Activated naive CD8-positive, alpha-beta T cell treated with anti-CD3 and anti-CD28 coated beads, Interleukin-2, amount 50 U/mL, for 24 hours (primary cell): ENCODE data around the gene LOXL1.
"Not testable (repeated sequence)": the region's sequence is repeated elsewhere in the genome, so short reads cannot be mapped to it uniquely, and the experiment has no call there.

Source experiments
- ATAC-seq: fragments of 150-1000 bp; cut with Tn5 transposase; one replicate; pipeline ENCODE4 v1.10.0; 2021
- DNase-seq: peaks from one replicate; pipeline ENCODE4 v3.0.0; 2021
- H3K27ac Mint-ChIP-seq: one replicate; pipeline ENCODE4 v1.8.0; 2021; ENCODE audit warnings: mild to moderate bottlenecking, mixed read lengths
- H3K27me3 Mint-ChIP-seq: one replicate; pipeline ENCODE4 v1.8.0; 2021; ENCODE audit warnings: mixed read lengths
- H3K36me3 Mint-ChIP-seq: one replicate; pipeline ENCODE4 v1.8.0; 2021; ENCODE audit warnings: low read depth, mixed read lengths
- H3K4me1 Mint-ChIP-seq: one replicate; pipeline ENCODE4 v1.8.0; 2021; ENCODE audit warnings: mixed read lengths
- H3K4me3 Mint-ChIP-seq: one replicate; pipeline ENCODE4 v1.8.0; 2021; ENCODE audit warnings: mild to moderate bottlenecking, moderate library complexity, mixed read lengths
- H3K9me3 Mint-ChIP-seq: one replicate; pipeline ENCODE4 v1.8.0; 2021; ENCODE audit warnings: mixed read lengths

LOXL1 gene

GRCh38 chr15:73936181-73936580 lies 9.9 kb downstream of the LOXL1 start:
- no peak for ATAC-seq
- Mint-ChIP-seq H3K36me3 (no peaks in the 10 kb centered on the region), H3K9me3 (no peaks in the 10 kb centered on the region), H3K27me3 (no peaks in the 10 kb centered on the region), H3K4me3 (no peak overlapping the region), H3K27ac (no peak overlapping the region), H3K4me1 (no peaks in the 10 kb centered on the region)
- DNase-seq: no peak

GRCh38 chr15:73936588-73937290 lies 10.5 kb downstream of the LOXL1 start:
- no peaks in the 10 kb centered on the region for H3K27me3 Mint-ChIP-seq
- no peaks in the 10 kb centered on the region for H3K9me3 Mint-ChIP-seq
- no peak overlapping the region for H3K4me3 Mint-ChIP-seq
- ATAC-seq: no peak
- no peaks in the 10 kb centered on the region for H3K36me3 Mint-ChIP-seq
- H3K4me1 Mint-ChIP-seq: peaks cover 4% of the 10 kb centered on the region
- no peak overlapping the region for H3K27ac Mint-ChIP-seq
- DNase-seq: no peak

- no peak for DNase-seq
- no peak for ATAC-seq
- no peaks in the 10 kb centered on the region for H3K36me3 Mint-ChIP-seq
- no peak overlapping the region for H3K27ac Mint-ChIP-seq
- no peak overlapping the region for H3K4me3 Mint-ChIP-seq
- H3K4me1 Mint-ChIP-seq: peaks cover 8% of the 10 kb centered on the region
- H3K9me3 Mint-ChIP-seq: no peaks in the 10 kb centered on the region
- no peaks in the 10 kb centered on the region for H3K27me3 Mint-ChIP-seq
Measured at GRCh38 chr15:73937296-73937695, 11.0 kb downstream of the LOXL1 start.

GRCh38 chr15:73937726-73938125 lies 11.5 kb downstream of the LOXL1 start:
- H3K4me3 Mint-ChIP-seq: no peak overlapping the region
- H3K27me3 Mint-ChIP-seq: no peaks in the 10 kb centered on the region
- H3K27ac Mint-ChIP-seq: no peak overlapping the region
- H3K36me3 Mint-ChIP-seq: no peaks in the 10 kb centered on the region
- ATAC-seq (no peak), DNase-seq (no peak)
- no peaks in the 10 kb centered on the region for H3K9me3 Mint-ChIP-seq
- peaks cover 12% of the 10 kb centered on the region for H3K4me1 Mint-ChIP-seq

- peaks cover 12% of the 10 kb centered on the region for H3K4me1 Mint-ChIP-seq
- not testable (repeated sequence) for H3K36me3 Mint-ChIP-seq, H3K27me3 Mint-ChIP-seq, ATAC-seq, DNase-seq, H3K9me3 Mint-ChIP-seq, H3K27ac Mint-ChIP-seq, H3K4me3 Mint-ChIP-seq
Measured at GRCh38 chr15:73938516-73938915, 12.3 kb downstream of the LOXL1 start.

GRCh38 chr15:73939138-73939537 lies 12.9 kb downstream of the LOXL1 start:
- Mint-ChIP-seq H3K36me3 (no peaks in the 10 kb centered on the region), H3K27ac (no peak overlapping the region), H3K4me3 (no peak overlapping the region), H3K4me1 (peaks cover 12% of the 10 kb centered on the region), H3K9me3 (no peaks in the 10 kb centered on the region), H3K27me3 (no peaks in the 10 kb centered on the region)
- DNase-seq (no peak), ATAC-seq (no peak)

GRCh38 chr15:73940061-73940981 lies 14.1 kb downstream of the LOXL1 start:
- H3K27me3 Mint-ChIP-seq: no peaks in the 10 kb centered on the region
- DNase-seq: no peak
- H3K4me1 Mint-ChIP-seq: peaks cover 12% of the 10 kb centered on the region
- ATAC-seq: no peak
- H3K36me3 Mint-ChIP-seq: no peaks in the 10 kb centered on the region
- no peak overlapping the region for H3K4me3 Mint-ChIP-seq
- no peak overlapping the region for H3K27ac Mint-ChIP-seq
- no peaks in the 10 kb centered on the region for H3K9me3 Mint-ChIP-seq

- no peaks in the 10 kb centered on the region for H3K36me3 Mint-ChIP-seq
- H3K4me3 Mint-ChIP-seq: no peak overlapping the region
- ATAC-seq (no peak), DNase-seq (no peak)
- H3K27me3 Mint-ChIP-seq: no peaks in the 10 kb centered on the region
- no peak overlapping the region for H3K27ac Mint-ChIP-seq
- peaks cover 12% of the 10 kb centered on the region for H3K4me1 Mint-ChIP-seq
- H3K9me3 Mint-ChIP-seq: no peaks in the 10 kb centered on the region
Measured at GRCh38 chr15:73941044-73941443, 14.8 kb downstream of the LOXL1 start.

GRCh38 chr15:73941449-73941848 lies 15.2 kb downstream of the LOXL1 start:
- H3K9me3 Mint-ChIP-seq: no peaks in the 10 kb centered on the region
- H3K27me3 Mint-ChIP-seq: no peaks in the 10 kb centered on the region
- peaks cover 12% of the 10 kb centered on the region for H3K4me1 Mint-ChIP-seq
- no peak overlapping the region for H3K4me3 Mint-ChIP-seq
- H3K27ac Mint-ChIP-seq: no peak overlapping the region
- ATAC-seq (no peak), DNase-seq (no peak)
- no peaks in the 10 kb centered on the region for H3K36me3 Mint-ChIP-seq

- peaks cover 12% of the 10 kb centered on the region for H3K4me1 Mint-ChIP-seq
- no peaks in the 10 kb centered on the region for H3K36me3 Mint-ChIP-seq
- H3K27me3 Mint-ChIP-seq: no peaks in the 10 kb centered on the region
- no peak overlapping the region for H3K27ac Mint-ChIP-seq
- no peak overlapping the region for H3K4me3 Mint-ChIP-seq
- H3K9me3 Mint-ChIP-seq: no peaks in the 10 kb centered on the region
- ATAC-seq (no peak), DNase-seq (no peak)
Measured at GRCh38 chr15:73941871-73942635, 15.8 kb downstream of the LOXL1 start.

- Mint-ChIP-seq H3K36me3 (no peaks in the 10 kb centered on the region), H3K27ac (no peak overlapping the region), H3K4me1 (peaks cover 12% of the 10 kb centered on the region), H3K4me3 (no peak overlapping the region), H3K9me3 (no peaks in the 10 kb centered on the region), H3K27me3 (no peaks in the 10 kb centered on the region)
- DNase-seq: no peak
- no peak for ATAC-seq
Measured at GRCh38 chr15:73942751-73943270, 16.5 kb downstream of the LOXL1 start.

- Mint-ChIP-seq H3K4me3 (no peak overlapping the region), H3K36me3 (no peaks in the 10 kb centered on the region), H3K27ac (no peak overlapping the region), H3K9me3 (no peaks in the 10 kb centered on the region), H3K4me1 (peaks cover 12% of the 10 kb centered on the region), H3K27me3 (no peaks in the 10 kb centered on the region)
- no peak for DNase-seq
- no peak for ATAC-seq
Measured at GRCh38 chr15:73944161-73945129, 18.2 kb downstream of the LOXL1 start.

GRCh38 chr15:73945130-73945508 lies 18.9 kb downstream of the LOXL1 start:
- peaks cover 12% of the 10 kb centered on the region for H3K4me1 Mint-ChIP-seq
- no peaks in the 10 kb centered on the region for H3K27me3 Mint-ChIP-seq
- H3K27ac Mint-ChIP-seq: no peak overlapping the region
- ATAC-seq (no peak), DNase-seq (no peak)
- H3K36me3 Mint-ChIP-seq: no peaks in the 10 kb centered on the region
- H3K4me3 Mint-ChIP-seq: no peak overlapping the region
- H3K9me3 Mint-ChIP-seq: no peaks in the 10 kb centered on the region
